H9 (cell line): Measurements from ENCODE around the gene NCOA5. TPM values are rescaled to one million over a fixed set of nuclear protein-coding genes. Genes with fewer than 3 reads are reported as not detected.

Source experiments
- DNase-seq: peaks from one replicate; pipeline ENCODE4 v3.0.0-alpha.2; 2017
- H2AFZ ChIP-seq: one replicate; pipeline ENCODE4 v1.6.1; 2013; ENCODE audit warnings: mild to moderate bottlenecking, low read length, control low read depth, moderate library complexity
- H2AK5ac ChIP-seq: 2 replicates; pipeline ENCODE4 v1.6.1; 2013; ENCODE audit warnings: low read length, control low read depth, mixed read lengths; ENCODE audit not compliant: insufficient read length
- H2BK120ac ChIP-seq: one replicate; pipeline ENCODE4 v1.6.1; 2013; ENCODE audit warnings: low read depth, mild to moderate bottlenecking, low read length, control low read depth, inconsistent platforms; ENCODE audit not compliant: poor library complexity, severe bottlenecking
- H2BK12ac ChIP-seq: 2 replicates; pipeline ENCODE4 v1.6.1; 2013; ENCODE audit warnings: low read length, control low read depth, mixed read lengths, low read depth; ENCODE audit not compliant: insufficient read length
- H2BK15ac ChIP-seq: 2 replicates; pipeline ENCODE4 v1.6.1; 2013; ENCODE audit warnings: low read depth, low read length, control low read depth
- H2BK20ac ChIP-seq: one replicate; pipeline ENCODE4 v1.6.1; 2013; ENCODE audit warnings: low read depth, mild to moderate bottlenecking, low read length, control low read depth, inconsistent platforms; ENCODE audit not compliant: poor library complexity, severe bottlenecking
- H2BK5ac ChIP-seq: 2 replicates; pipeline ENCODE4 v1.6.1; 2013; ENCODE audit warnings: low read length, control low read depth, mixed read lengths; ENCODE audit not compliant: insufficient read length
- H3K14ac ChIP-seq: 2 replicates; pipeline ENCODE4 v1.6.1; 2013; ENCODE audit warnings: low read length, control low read depth; ENCODE audit not compliant: insufficient read depth
- H3K18ac ChIP-seq: 2 replicates; pipeline ENCODE4 v1.6.1; 2013; ENCODE audit warnings: low read depth, mild to moderate bottlenecking, mixed read lengths, low read length, control low read depth; ENCODE audit not compliant: insufficient read length
- H3K23ac ChIP-seq: 2 replicates; pipeline ENCODE4 v1.6.1; 2013; ENCODE audit warnings: low read length, control low read depth, mixed read lengths, low read depth; ENCODE audit not compliant: insufficient read length
- H3K23me2 ChIP-seq: 2 replicates; pipeline ENCODE4 v1.6.1; 2013; ENCODE audit warnings: low read depth, mild to moderate bottlenecking, mixed read lengths, low read length, control low read depth; ENCODE audit not compliant: insufficient read length, poor library complexity, severe bottlenecking
- H3K27ac ChIP-seq: 2 replicates; pipeline ENCODE4 v1.5.1; 2013; ENCODE audit warnings: low read length, control low read depth, mixed read lengths, low read depth; ENCODE audit not compliant: insufficient read length
- H3K27me3 ChIP-seq: 2 replicates; pipeline ENCODE4 v1.6.1; 2013; ENCODE audit warnings: low read length, control low read depth, inconsistent platforms; ENCODE audit not compliant: insufficient read depth
- H3K4ac ChIP-seq: 2 replicates; pipeline ENCODE4 v1.6.1; 2013; ENCODE audit warnings: low read depth, mild to moderate bottlenecking, control low read depth, inconsistent platforms, low read length, moderate library complexity
- H3K4me1 ChIP-seq: 2 replicates; pipeline ENCODE4 v1.6.1; 2013; ENCODE audit warnings: low read length, control low read depth, inconsistent platforms; ENCODE audit not compliant: insufficient read depth
- H3K4me2 ChIP-seq: 2 replicates; pipeline ENCODE4 v1.6.1; 2013; ENCODE audit warnings: low read length, control low read depth, mixed read lengths; ENCODE audit not compliant: insufficient read length, insufficient read depth
- H3K56ac ChIP-seq: 2 replicates; pipeline ENCODE4 v1.6.1; 2013; ENCODE audit warnings: low read depth, mild to moderate bottlenecking, mixed read lengths, low read length, control low read depth; ENCODE audit not compliant: insufficient read length
- H3K79me1 ChIP-seq: 2 replicates; pipeline ENCODE4 v1.6.1; 2013; ENCODE audit warnings: low read depth, mild to moderate bottlenecking, moderate library complexity, low read length, control low read depth, inconsistent platforms; ENCODE audit not compliant: insufficient read depth, poor library complexity, severe bottlenecking
- H3K79me2 ChIP-seq: 2 replicates; pipeline ENCODE4 v1.6.1; 2013; ENCODE audit warnings: low read length, control low read depth, inconsistent platforms; ENCODE audit not compliant: insufficient read depth
- H3K9ac ChIP-seq: 2 replicates; pipeline ENCODE4 v1.6.1; 2013; ENCODE audit warnings: low read length, control low read depth, mixed read lengths; ENCODE audit not compliant: insufficient read length; ENCODE audit errors: extremely low read depth
- H3K9me3 ChIP-seq: one replicate; pipeline ENCODE4 v1.6.1; 2013; ENCODE audit warnings: low read depth, low read length, inconsistent platforms; ENCODE audit not compliant: control insufficient read depth
- H3T11ph ChIP-seq: one replicate; pipeline ENCODE4 v1.6.1; 2013; ENCODE audit warnings: mild to moderate bottlenecking, low read length, control low read depth, inconsistent platforms
- H4K20me1 ChIP-seq: one replicate; pipeline ENCODE4 v1.6.1; 2013; ENCODE audit not compliant: control insufficient read depth, insufficient read length, insufficient read depth
- H4K5ac ChIP-seq: 2 replicates; pipeline ENCODE4 v1.6.1; 2013; ENCODE audit warnings: low read depth, mild to moderate bottlenecking, mixed read lengths, low read length, control low read depth; ENCODE audit not compliant: insufficient read length
- H4K8ac ChIP-seq: replicated peaks from 2 replicates; pipeline ENCODE4 v1.6.1; 2013; ENCODE audit warnings: low read length, control low read depth, mixed read lengths, low read depth; ENCODE audit not compliant: insufficient read length
- H4K91ac ChIP-seq: 2 replicates; pipeline ENCODE4 v1.6.1; 2013; ENCODE audit warnings: low read depth, mild to moderate bottlenecking, moderate library complexity, mixed read lengths, low read length, control low read depth; ENCODE audit not compliant: insufficient read length
- H3K27ac Mint-ChIP-seq, 3 experiments: 2 replicates in 2 of 3; 3 replicates in 1 of 3; pipeline ENCODE4 v1.8.0; 2020 to 2021; ENCODE audit warnings: mixed read lengths in 3 of 3, mild to moderate bottlenecking in 1 of 3, moderate library complexity in 1 of 3
- H3K27me3 Mint-ChIP-seq: 2 replicates; pipeline ENCODE4 v1.8.0; 2021; ENCODE audit warnings: low read depth, mild to moderate bottlenecking, moderate library complexity, mixed read lengths
- H3K36me3 Mint-ChIP-seq, 3 experiments: 2 replicates in 2 of 3; 3 replicates in 1 of 3; pipeline ENCODE4 v1.8.0; 2020 to 2021; ENCODE audit warnings: low read depth in 3 of 3, mixed read lengths in 3 of 3; ENCODE audit not compliant: insufficient read depth in 1 of 3
- H3K4me1 Mint-ChIP-seq, 2 experiments: 2 replicates each; pipeline ENCODE4 v1.8.0; 2020; ENCODE audit warnings: mixed read lengths in 2 of 2
- H3K4me3 Mint-ChIP-seq, 2 experiments: 2 replicates in 1 of 2; 3 replicates in 1 of 2; pipeline ENCODE4 v1.8.0; 2020 to 2021; ENCODE audit warnings: mild to moderate bottlenecking in 2 of 2, mixed read lengths in 2 of 2, moderate library complexity in 1 of 2
- H3K9me3 Mint-ChIP-seq, 2 experiments: 2 replicates in 1 of 2; 3 replicates in 1 of 2; pipeline ENCODE4 v1.8.0; 2020; ENCODE audit warnings: mild to moderate bottlenecking in 2 of 2, mixed read lengths in 2 of 2, moderate library complexity in 1 of 2
- CTCF ChIP-seq: fragments of 200-600 bp; sonication (generic); conservative IDR thresholded peaks from 3 replicates; pipeline ENCODE4 v1.8.0; 2021; ENCODE audit warnings: antibody characterized with exemption, mild to moderate bottlenecking
- WGBS: extraction: QIAGEN DNeasy Blood & Tissue Kit; methylation state at CpG from one replicate; pipeline ENCODE4 v1.1.7; 2013; ENCODE audit warnings: missing lambda C conversion rate, low lambda C conversion rate, mixed read lengths; ENCODE audit not compliant: insufficient read length; ENCODE audit errors: extremely low coverage; 5-methylcytosine and 5-hydroxymethylcytosine counted together
- total RNA-seq: library from RNA; stranded (reverse); gene quantifications from 2 replicates; pipeline ENCODE4 v1.2.1, GENCODE V29; 2021

NCOA5 gene
- total RNA-seq, 1 experiment from 2014 or later: 55.7 TPM

- H3K27ac ChIP-seq: no peak overlapping the region
- no peak overlapping the region for H2AFZ ChIP-seq
- H3K4me1 ChIP-seq: no peaks in the 10 kb centered on the region; the same call in 1 of the 2 replicates
- H3K9me3 ChIP-seq: no peaks in the 10 kb centered on the region
- peaks cover 4% of the 10 kb centered on the region for H3K23me2 ChIP-seq
- no CpG with 5 or more reads among the region's 3 CpGs for WGBS
- no peak overlapping the region for H3K4me2 ChIP-seq
- no peaks in the 10 kb centered on the region for H4K20me1 ChIP-seq
- Mint-ChIP-seq H3K27ac (no peak overlapping the region), H3K9me3 (peaks cover 0 to 3% of the 10 kb centered on the region in 2 experiments; a peak in 2 of 5 replicates), H3K36me3 (no peaks in the 10 kb centered on the region), H3K4me3 (no peak overlapping the region), H3K27me3 (peaks cover 94% of the 10 kb centered on the region), H3K4me1 (peaks cover 13 to 48% of the 10 kb centered on the region in 2 experiments)
- H2AK5ac ChIP-seq: no peak overlapping the region
- no peaks in the 10 kb centered on the region for H3K79me1 ChIP-seq
- no peaks in the 10 kb centered on the region for H3K79me2 ChIP-seq
- TF ChIP-seq CTCF: no peak
- H2BK120ac ChIP-seq: no peak overlapping the region
- peaks cover 51% of the 10 kb centered on the region for H3K27me3 ChIP-seq
- DNase-seq: no peak
- no peak overlapping the region for H3K14ac ChIP-seq
- H4K5ac ChIP-seq: no peak overlapping the region
- no peak overlapping the region for H3K9ac ChIP-seq
- no peak overlapping the region for H3K23ac ChIP-seq
- H2BK20ac ChIP-seq: no peak overlapping the region
- H3K4ac ChIP-seq: no peak overlapping the region
- no peak overlapping the region for H3K56ac ChIP-seq
- H3K18ac ChIP-seq: no peak overlapping the region
- no peak overlapping the region for H2BK12ac ChIP-seq
- H4K8ac ChIP-seq: no peak overlapping the region
- H2BK15ac ChIP-seq: no peak overlapping the region
- H2BK5ac ChIP-seq: no peak overlapping the region
- no peak overlapping the region for H4K91ac ChIP-seq
- no peak overlapping the region for H3T11ph ChIP-seq
Observed at GRCh38 chr20:46034039-46034438, 55.7 kb downstream of the NCOA5 start.
